ENCODE results near the gene SYT15.
"Not testable (repeated sequence)": the region's sequence is repeated elsewhere in the genome, so short reads cannot be mapped to it uniquely, and the experiment has no call there.

SYT15 gene

GRCh38 chr10:46557319-46558121 is 21.4 kb upstream of the SYT15 start:
- no peak for DNase-seq

GRCh38 chr10:46558122-46558391 is 20.9 kb upstream of the SYT15 start:
- no peak for DNase-seq

GRCh38 chr10:46558392-46559185 is 20.3 kb upstream of the SYT15 start:
- DNase-seq: peak; percentile 25

- DNase-seq: no peak
Observed at GRCh38 chr10:46559231-46559671, 19.7 kb upstream of the SYT15 start.

- DNase-seq: no peak
Observed at GRCh38 chr10:46560381-46560780, 18.5 kb upstream of the SYT15 start.

GRCh38 chr10:46560952-46561351 is 18.0 kb upstream of the SYT15 start:
- no peak for DNase-seq

GRCh38 chr10:46565591-46566332 is 13.2 kb upstream of the SYT15 start:
- DNase-seq: peak; percentile 14

- DNase-seq: not testable (repeated sequence)
Observed at GRCh38 chr10:46567151-46567550, 11.8 kb upstream of the SYT15 start.

GRCh38 chr10:46570655-46571054 is 8.3 kb upstream of the SYT15 start:
- not testable (repeated sequence) for DNase-seq

- DNase-seq: not testable (repeated sequence)
Observed at GRCh38 chr10:46572765-46573164, 6.2 kb upstream of the SYT15 start.

- DNase-seq: not testable (repeated sequence)
Observed at GRCh38 chr10:46573314-46573713, 5.6 kb upstream of the SYT15 start.

- not testable (repeated sequence) for DNase-seq
Observed at GRCh38 chr10:46573884-46574283, 5.0 kb upstream of the SYT15 start.

- not testable (repeated sequence) for DNase-seq
Observed at GRCh38 chr10:46577624-46578473, 1.1 kb upstream of the SYT15 start.

GRCh38 chr10:46579378-46579777 is 450 bp downstream of the SYT15 start:
- not testable (repeated sequence) for DNase-seq

- not testable (repeated sequence) for DNase-seq
Observed at GRCh38 chr10:46581997-46582396, 3.1 kb downstream of the SYT15 start.

- DNase-seq: not testable (repeated sequence)
Observed at GRCh38 chr10:46582568-46582967, 3.6 kb downstream of the SYT15 start.

GRCh38 chr10:46584196-46584595 is 5.3 kb downstream of the SYT15 start:
- not testable (repeated sequence) for DNase-seq

- not testable (repeated sequence) for DNase-seq
Observed at GRCh38 chr10:46585246-46585645, 6.3 kb downstream of the SYT15 start.

GRCh38 chr10:46587546-46587945 is 8.6 kb downstream of the SYT15 start:
- not testable (repeated sequence) for DNase-seq

GRCh38 chr10:46588221-46588620 is 9.3 kb downstream of the SYT15 start:
- not testable (repeated sequence) for DNase-seq

GRCh38 chr10:46589589-46589988 is 10.7 kb downstream of the SYT15 start:
- not testable (repeated sequence) for DNase-seq

GRCh38 chr10:46591053-46591452 is 12.1 kb downstream of the SYT15 start:
- not testable (repeated sequence) for DNase-seq
